GM12891 (cell line): ENCODE data around the gene SMIM36.

Experiments
- POLR2A ChIP-seq: IDR thresholded peaks from 2 replicates; pipeline ENCODE4 v1.6.1; 2011; ENCODE audit warnings: low read depth, low read length, control low read depth
- POLR2AphosphoS5 ChIP-seq: IDR thresholded peaks from 2 replicates; pipeline ENCODE4 v1.6.1; 2011; ENCODE audit warnings: low read depth, low read length, control low read depth
- SPI1 ChIP-seq: IDR thresholded peaks from 2 replicates; pipeline ENCODE4 v1.6.1; 2011; ENCODE audit warnings: low read depth, low read length, control low read depth
- TAF1 ChIP-seq: IDR thresholded peaks from 2 replicates; pipeline ENCODE4 v1.6.1; 2011; ENCODE audit warnings: low read depth, low read length, control low read depth

GRCh38 chr17:55458287-55458900 is 52.9 kb downstream of the SMIM36 start:
- TF ChIP-seq TAF1, result no peak
- TF ChIP-seq SPI1, result no peak
- no peak for TF ChIP-seq POLR2A
- no peak for TF ChIP-seq POLR2AphosphoS5
